GM19238 (cell line): Measurements from ENCODE around the gene TRPV4.

ENCODE experiments used
- DNase-seq: peaks from one replicate; pipeline ENCODE4 v3.0.0; 2011; ENCODE audit warnings: low spot score; ENCODE audit not compliant: insufficient read length

TRPV4 gene

DNA sequence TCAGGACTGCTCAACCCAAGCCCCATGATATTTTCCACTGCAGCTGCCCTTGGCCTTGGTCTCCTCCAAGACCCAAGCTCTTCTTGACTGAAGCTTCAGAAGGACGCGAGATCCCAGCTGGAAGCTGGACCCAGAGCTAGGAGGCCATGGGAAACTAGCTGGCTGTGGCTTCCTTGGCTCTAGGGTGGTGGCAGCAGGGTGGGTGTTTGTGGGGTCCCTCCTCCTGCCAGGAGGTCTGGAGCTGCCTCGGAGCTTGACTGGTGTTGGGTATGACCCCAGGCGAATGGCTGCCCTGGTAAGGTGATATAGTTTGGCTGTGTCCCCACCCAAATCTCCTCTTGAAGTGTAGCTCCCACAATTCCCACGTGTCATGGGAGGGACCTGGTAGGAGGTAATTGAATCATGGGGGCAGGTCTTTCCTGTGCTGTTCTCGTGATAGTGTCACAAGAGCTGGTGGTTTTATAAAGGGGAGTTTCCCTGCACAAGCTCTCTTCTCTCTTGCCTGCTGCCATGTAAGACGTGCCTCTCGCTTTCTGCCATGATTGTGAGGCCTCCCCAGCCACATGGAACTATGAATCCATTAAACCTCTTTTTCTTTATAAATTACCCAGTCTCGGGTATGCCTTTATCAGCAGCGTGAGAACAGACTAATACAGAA lies 51.4 kb downstream of the TRPV4 start:
- DNase-seq = no peak

GRCh38 chr12:109779382-109779781 lies 53.8 kb downstream of the TRPV4 start:
- no peak for DNase-seq

DNA sequence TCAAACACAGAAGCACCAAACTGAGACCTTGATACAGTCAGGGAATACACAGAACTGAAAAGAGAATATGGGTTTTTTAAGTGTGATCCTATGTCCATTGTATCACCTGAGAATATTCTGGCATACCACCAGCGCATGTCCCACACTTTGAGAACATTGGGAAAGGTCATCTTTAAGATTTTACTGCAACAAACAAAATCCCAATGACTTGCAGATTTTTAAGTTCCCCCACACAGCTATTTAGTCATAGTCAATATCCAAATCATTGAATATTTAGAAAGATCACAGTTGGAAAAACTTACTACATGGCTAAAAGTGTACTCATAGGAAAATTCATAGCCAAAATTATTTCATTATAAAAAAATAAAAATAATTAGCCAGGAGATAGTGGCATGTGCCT lies 54.5 kb downstream of the TRPV4 start:
- no peak for DNase-seq

GRCh38 chr12:109777544-109777943 lies 55.7 kb downstream of the TRPV4 start:
- peak; percentile 41 for DNase-seq

GRCh38 chr12:109776624-109777023 lies 56.6 kb downstream of the TRPV4 start:
- no peak for DNase-seq

DNA sequence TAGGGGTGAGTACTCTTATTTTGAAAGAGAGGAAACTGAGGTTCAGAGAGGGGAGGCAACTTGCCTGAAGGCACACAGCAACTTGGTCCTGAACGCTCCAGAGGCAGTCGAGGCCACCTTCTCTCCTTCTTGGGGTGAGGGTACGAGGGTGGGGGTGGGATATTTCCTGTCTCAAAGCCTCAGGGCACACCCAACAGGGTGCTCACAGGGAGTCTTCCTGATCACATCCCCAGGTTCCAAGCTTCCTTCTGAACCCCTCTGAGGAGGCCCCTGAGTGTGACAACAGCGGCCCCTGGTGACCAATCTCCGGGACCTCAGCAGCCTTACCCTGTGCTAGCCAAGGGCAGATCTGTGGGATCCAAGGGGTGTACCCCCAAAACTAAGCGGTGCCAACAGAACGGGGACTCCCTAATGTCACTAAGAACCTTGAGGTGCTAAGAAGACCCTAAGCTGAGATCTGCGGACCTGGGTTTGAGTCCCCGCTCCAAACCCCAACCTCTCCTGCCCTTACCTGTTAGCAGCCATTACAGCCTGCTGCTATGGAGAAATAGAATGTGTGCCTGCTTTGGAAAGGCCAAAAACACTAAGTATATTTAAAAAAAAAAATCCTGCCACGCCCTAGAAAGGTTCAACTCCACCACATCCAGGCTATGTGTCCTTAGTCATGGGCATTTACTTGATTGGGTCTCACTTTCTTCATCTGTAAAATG lies 57.9 kb downstream of the TRPV4 start:
- peak; percentile 72 for DNase-seq

- no peak for DNase-seq
Observed at GRCh38 chr12:109773384-109774011, 59.7 kb downstream of the TRPV4 start.

GRCh38 chr12:109772622-109773321 lies 60.4 kb downstream of the TRPV4 start:
- no peak for DNase-seq

- no peak for DNase-seq
Observed at GRCh38 chr12:109771746-109772621, 61.2 kb downstream of the TRPV4 start.

- DNase-seq = no peak
Observed at GRCh38 chr12:109770861-109771670, 62.1 kb downstream of the TRPV4 start.

GRCh38 chr12:109770104-109770860 lies 62.9 kb downstream of the TRPV4 start:
- no peak for DNase-seq

DNA sequence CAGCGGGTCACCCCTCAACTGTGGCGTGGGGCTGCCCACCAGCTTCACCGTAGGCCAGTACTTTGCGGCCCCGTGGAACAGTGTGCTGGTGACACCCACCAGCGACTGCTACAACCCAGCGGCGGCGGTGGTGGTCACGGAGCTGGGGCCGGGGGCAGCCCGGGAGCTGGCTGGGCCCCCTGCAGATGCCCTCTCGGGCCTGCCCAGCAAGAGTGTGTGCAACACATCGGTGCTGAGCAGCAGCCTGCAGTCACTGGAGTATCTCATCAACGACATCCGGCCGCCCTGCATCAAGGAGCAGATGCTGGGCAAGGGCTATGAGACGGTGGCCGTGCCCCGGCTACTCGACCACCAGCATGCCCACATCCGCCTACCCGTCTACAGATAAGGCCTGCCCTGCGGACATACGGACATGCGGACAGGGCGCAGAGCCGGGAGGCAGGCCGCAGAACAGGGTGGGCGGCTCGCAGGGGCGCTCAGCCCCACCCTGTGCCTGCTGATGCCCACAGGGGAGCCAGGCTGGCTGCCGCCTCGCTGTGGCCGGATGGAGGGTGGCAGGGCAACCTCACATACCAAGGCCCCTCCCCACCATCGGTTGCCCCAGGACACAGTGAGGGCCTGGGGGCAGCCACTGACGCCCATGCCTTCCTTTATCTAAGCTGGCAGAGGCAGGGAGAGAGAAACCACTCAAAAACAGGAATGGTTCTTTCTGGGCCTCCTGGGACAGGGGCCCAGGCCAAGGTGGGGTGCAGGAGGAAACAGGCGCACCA lies 64.1 kb downstream of the TRPV4 start:
- DNase-seq = no peak

DNA sequence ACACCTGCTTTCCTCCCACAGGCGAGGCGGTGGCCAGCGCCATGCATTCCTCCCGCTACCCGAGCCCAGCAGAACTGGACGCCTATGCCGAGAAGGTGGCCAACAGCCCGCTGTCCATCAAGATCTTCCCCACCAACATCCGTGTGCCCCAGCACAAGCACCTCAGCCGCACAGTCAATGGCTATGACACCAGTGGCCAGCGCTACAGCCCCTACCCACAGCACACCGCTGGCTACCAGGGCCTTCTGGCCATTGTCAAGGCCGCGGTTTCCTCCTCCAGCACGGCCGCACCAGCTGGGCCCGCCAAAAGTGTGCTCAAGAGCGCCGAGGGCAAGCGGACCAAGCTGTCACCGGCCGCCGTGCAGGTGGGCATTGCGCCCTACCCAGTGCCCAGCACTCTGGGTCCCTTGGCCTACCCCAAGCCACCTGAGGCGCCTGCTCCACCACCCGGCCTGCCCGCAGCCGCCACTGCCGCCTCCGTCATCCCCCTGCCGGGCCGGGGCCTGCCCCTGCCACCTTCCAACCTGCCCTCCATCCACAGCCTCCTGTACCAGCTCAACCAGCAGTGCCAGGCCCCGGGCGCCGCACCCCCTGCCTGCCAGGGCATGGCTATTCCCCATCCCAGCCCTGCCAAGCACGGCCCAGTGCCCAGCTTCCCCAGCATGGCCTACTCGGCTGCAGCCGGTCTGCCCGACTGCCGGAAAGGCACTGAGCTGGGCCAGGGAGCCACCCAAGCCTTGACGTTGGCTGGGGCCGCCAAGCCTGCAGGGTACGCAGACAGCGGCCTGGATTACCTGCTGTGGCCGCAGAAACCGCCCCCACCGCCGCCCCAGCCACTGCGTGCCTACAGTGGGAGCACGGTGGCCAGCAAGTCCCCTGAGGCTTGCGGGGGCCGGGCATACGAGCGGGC lies 65.0 kb downstream of the TRPV4 start:
- DNase-seq = no peak

DNA sequence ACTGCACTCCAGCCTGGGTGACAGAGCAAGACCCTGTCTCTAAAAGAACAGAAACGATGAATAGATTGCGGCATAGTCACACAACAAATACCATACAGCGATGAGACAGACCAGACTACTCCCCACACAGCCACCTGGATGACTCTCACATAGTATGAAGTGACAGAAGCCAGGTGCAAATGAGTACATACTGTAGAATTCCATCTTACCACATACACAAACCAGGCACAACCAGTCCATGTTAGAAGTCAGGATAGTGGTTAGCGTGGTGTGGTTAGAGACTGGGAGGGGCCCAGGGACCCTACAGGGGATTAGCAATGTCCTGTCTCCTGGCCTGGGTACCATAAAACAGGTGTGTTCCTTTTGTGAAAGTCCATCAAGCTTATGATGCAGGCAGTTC lies 65.7 kb downstream of the TRPV4 start:
- no peak for DNase-seq

- no peak for DNase-seq
Observed at GRCh38 chr12:109766251-109766778, 66.9 kb downstream of the TRPV4 start.

DNA sequence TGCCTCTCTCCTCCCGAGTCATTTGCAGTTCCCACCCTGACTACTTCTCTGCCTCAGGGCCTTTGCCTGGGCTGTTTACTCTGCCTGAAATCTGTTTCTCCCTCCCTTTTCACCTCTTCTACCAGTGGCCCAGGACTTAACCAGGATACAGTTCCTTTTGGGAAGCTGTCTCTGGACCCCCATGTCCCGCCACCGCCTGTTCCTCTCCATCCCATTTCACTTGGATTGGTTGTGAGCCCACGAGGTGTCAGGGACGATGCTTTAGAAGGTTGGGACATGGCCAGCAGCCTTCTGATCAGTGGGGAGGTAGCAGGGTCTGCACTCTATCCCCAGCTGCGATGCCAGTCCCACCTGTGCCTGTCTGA lies 67.8 kb downstream of the TRPV4 start:
- DNase-seq = no peak

GRCh38 chr12:109764776-109765445 lies 68.3 kb downstream of the TRPV4 start:
- DNase-seq = no peak
